NT2/D1 (cell line): ENCODE measurements around the gene NXPH3.

Source experiments
- DNase-seq: peaks from one replicate; pipeline ENCODE4 v3.0.0-alpha.2; 2011; ENCODE audit warnings: low read depth, low spot score
- H3K27me3 ChIP-seq: 2 replicates; pipeline ENCODE4 v1.6.0; 2011; ENCODE audit warnings: mild to moderate bottlenecking; ENCODE audit not compliant: insufficient read length, insufficient read depth
- H3K36me3 ChIP-seq: 2 replicates; pipeline ENCODE4 v1.6.1; 2011; ENCODE audit warnings: mild to moderate bottlenecking, low read length, mixed read lengths; ENCODE audit not compliant: insufficient read depth, insufficient read length
- H3K4me1 ChIP-seq: 2 replicates; pipeline ENCODE4 v1.5.1; 2011; ENCODE audit not compliant: insufficient read depth, insufficient read length
- H3K4me3 ChIP-seq: 2 replicates; pipeline ENCODE4 v1.5.1; 2011; ENCODE audit warnings: low read depth; ENCODE audit not compliant: insufficient read length
- H3K9ac ChIP-seq: 2 replicates; pipeline ENCODE4 v1.6.0; 2011; ENCODE audit warnings: low read depth; ENCODE audit not compliant: insufficient read length
- H3K9me3 ChIP-seq: 2 replicates; pipeline ENCODE4 v1.5.1; 2011; ENCODE audit warnings: mild to moderate bottlenecking, low read length; ENCODE audit not compliant: insufficient read depth
- SUZ12 ChIP-seq: IDR thresholded peaks from 2 replicates; pipeline ENCODE4 v1.6.1; 2011; ENCODE audit not compliant: insufficient read length, insufficient read depth; ENCODE audit errors: extremely low read depth
- YY1 ChIP-seq: IDR thresholded peaks from 2 replicates; pipeline ENCODE4 v1.6.1; 2011; ENCODE audit not compliant: insufficient read length, insufficient read depth
- ZNF274 ChIP-seq: IDR thresholded peaks from 2 replicates; pipeline ENCODE4 v1.6.1; 2011; ENCODE audit warnings: mild to moderate bottlenecking, low read depth, low read length

NXPH3 gene

DNA sequence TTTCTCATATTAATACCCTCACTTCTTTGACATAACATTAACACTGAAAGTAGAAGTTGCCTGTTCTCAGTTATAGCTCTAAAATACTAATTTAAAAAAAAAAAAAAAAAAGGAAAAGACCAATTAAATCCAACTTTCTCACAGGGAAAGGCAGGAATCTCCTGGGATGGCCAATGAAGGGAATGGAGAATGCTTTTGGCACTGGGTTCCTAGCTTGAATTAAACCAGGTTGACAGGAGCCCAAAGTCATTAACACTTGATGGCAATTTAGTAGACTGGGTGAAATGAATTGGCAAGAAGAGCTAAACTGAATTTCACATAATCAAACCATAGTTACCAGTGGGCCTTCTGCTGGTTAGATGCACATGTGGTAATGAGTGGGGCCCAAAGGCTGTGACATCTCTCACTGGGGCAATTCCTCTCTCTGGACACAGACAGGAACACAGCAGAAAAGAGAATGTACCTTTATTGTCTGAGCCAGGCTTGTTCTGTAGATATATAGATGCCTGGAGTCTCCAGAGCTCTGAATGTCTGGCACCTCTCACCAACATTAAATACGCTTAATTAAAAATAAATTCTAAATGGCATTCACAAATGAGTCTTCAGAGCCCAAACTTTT is 37.6 kb downstream of the NXPH3 start:
- TF ChIP-seq SUZ12 = no peak
- TF ChIP-seq YY1 = no peak
- no peak for TF ChIP-seq ZNF274
- no peak overlapping the region for H3K4me3 ChIP-seq
- H3K9me3 ChIP-seq = no peaks in the 10 kb centered on the region
- H3K4me1 ChIP-seq = no peaks in the 10 kb centered on the region
- peaks cover 50% of the 10 kb centered on the region for H3K36me3 ChIP-seq
- H3K27me3 ChIP-seq = no peaks in the 10 kb centered on the region
- DNase-seq = no peak
- H3K9ac ChIP-seq = no peak overlapping the region

DNA sequence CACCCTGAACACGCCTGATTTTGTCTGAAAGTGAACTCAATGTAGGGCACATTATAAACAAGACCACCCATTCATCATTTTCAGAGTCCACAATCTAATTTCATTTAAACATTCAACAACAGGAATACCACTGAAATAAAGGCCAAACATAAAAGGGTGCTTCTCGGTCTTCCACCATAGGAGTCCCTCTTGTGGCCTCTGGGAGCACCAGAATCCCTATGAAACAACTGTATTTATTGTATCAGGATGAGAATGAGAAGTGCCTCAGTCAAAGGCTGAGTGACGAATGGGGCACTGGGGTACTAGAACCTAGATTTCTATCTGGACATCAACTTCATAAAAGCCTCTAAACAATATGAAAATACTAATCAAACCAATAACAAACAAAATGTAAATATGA is 40.4 kb downstream of the NXPH3 start:
- Histone ChIP-seq H3K4me1 (no peaks in the 10 kb centered on the region), H3K4me3 (no peak overlapping the region), H3K9ac (no peak overlapping the region), H3K27me3 (no peaks in the 10 kb centered on the region), H3K36me3 (peaks cover 50% of the 10 kb centered on the region), H3K9me3 (no peaks in the 10 kb centered on the region)
- TF ChIP-seq YY1 (no peak), SUZ12 (no peak), ZNF274 (no peak)
- DNase-seq = no peak

DNA sequence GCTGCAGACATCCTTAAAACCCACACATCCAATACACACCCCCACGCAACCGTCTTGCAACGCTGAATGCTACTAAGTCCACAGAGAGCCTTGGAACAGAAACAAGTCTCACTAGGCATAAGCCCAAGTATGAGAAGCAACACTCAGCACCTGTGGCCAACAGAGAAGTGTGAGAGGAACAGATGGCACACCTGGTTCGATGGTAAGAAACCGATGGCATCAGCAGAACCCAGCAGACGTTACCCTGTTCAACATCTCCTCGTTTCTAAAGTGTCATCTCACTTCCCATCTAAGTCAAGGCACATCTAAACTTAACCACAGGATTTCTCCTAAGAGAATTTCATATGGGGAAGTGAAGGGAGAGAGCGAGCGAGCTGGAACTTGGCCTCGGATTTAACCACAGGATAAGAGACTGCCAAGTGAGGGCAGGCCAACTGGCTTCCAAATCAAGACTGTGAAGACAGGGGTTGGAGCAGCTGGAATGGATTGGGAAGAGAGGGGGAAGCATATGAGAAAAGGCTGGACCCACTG is 41.0 kb downstream of the NXPH3 start:
- Histone ChIP-seq H3K36me3 (peaks cover 54% of the 10 kb centered on the region), H3K4me3 (no peak overlapping the region), H3K4me1 (no peaks in the 10 kb centered on the region), H3K9me3 (no peaks in the 10 kb centered on the region), H3K9ac (no peak overlapping the region), H3K27me3 (no peaks in the 10 kb centered on the region)
- TF ChIP-seq ZNF274 (no peak), SUZ12 (no peak)
- DNase-seq = no peak

DNA sequence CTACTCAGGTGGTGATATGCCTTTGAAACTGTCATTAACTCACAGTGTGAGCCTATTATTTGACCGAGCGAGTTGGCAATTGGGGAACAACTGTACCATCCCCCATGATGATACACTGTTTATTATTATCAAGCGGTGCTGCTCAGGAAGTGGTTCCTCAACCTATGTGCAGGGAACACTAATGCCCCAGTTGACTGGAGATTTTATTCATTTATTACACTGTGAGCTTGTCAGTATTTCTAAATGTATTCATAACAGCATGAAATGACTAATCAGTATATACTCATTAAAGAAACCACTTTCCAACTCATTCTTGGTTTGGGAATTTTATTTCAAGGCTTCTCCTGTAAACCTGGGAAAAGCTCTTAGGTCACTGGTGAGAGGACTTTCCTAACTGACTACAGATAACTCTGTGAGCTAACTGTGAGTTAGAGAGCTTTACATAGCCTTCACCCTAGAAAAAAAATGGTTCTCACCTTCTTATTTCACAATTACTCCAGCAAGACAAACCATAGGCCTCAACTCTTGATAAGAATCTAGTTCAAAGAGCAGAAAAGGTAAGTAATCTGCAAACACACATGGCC is 42.4 kb downstream of the NXPH3 start:
- H3K27me3 ChIP-seq = no peaks in the 10 kb centered on the region
- no peak for DNase-seq
- no peaks in the 10 kb centered on the region for H3K9me3 ChIP-seq
- no peaks in the 10 kb centered on the region for H3K4me1 ChIP-seq
- peaks cover 63% of the 10 kb centered on the region for H3K36me3 ChIP-seq
- H3K4me3 ChIP-seq = no peak overlapping the region
- TF ChIP-seq YY1 = no peak
- TF ChIP-seq SUZ12 = no peak
- no peak for TF ChIP-seq ZNF274
- no peak overlapping the region for H3K9ac ChIP-seq

DNA sequence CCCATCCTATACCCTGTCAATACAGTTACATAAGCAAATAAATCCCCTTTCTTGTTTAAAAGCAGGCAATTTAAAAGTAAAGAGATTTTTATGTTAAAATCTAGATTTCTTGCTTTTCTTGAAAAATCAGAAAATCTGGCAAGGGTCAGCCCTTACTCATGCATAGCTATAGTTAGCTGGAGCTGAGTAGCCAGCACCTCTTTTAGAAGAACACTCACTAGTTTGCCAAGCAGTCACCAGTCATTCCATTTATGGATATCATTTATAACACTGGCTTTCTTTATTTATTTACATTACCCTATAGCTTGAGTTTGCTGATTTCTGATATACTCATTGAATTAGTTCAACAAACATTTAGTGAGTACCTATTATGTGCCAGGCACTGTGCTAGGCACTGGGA is 45.7 kb downstream of the NXPH3 start:
- no peak for TF ChIP-seq ZNF274
- no peak overlapping the region for H3K9ac ChIP-seq
- H3K4me3 ChIP-seq = no peak overlapping the region
- no peaks in the 10 kb centered on the region for H3K27me3 ChIP-seq
- peaks cover 48% of the 10 kb centered on the region for H3K36me3 ChIP-seq
- DNase-seq = no peak
- no peaks in the 10 kb centered on the region for H3K9me3 ChIP-seq
- H3K4me1 ChIP-seq = no peaks in the 10 kb centered on the region

DNA sequence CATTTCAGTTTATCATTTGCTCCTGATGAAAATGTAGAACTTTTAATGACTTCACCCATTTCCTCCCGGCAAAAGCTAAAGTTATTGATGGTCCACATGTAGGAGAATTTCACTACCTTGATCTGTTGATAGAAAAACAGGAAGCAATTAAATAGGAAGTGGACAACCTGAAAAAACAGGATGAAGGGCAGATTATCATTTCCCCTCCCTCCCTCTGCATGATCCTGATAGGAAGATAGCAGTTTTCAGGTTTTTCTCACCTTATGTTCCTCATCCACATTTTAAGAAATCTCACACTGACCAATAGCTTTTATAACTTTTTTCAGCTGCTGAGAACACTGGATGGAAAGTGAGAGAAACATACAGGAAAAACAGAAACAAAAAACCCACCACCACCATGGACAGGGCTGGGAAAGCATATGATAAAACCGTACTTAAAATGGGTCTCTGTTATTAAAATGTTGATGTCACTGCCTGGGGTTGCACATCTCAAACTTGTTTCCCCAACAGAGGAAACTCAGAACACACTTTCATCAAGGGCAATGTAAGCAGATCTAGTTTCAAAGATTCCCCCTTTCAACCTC is 46.4 kb downstream of the NXPH3 start:
- H3K36me3 ChIP-seq = peaks cover 42% of the 10 kb centered on the region
- TF ChIP-seq YY1 = no peak
- TF ChIP-seq SUZ12 = no peak
- no peak for TF ChIP-seq ZNF274
- H3K9me3 ChIP-seq = no peaks in the 10 kb centered on the region
- no peak for DNase-seq
- no peak overlapping the region for H3K4me3 ChIP-seq
- no peaks in the 10 kb centered on the region for H3K27me3 ChIP-seq
- no peak overlapping the region for H3K9ac ChIP-seq
- H3K4me1 ChIP-seq = no peaks in the 10 kb centered on the region

DNA sequence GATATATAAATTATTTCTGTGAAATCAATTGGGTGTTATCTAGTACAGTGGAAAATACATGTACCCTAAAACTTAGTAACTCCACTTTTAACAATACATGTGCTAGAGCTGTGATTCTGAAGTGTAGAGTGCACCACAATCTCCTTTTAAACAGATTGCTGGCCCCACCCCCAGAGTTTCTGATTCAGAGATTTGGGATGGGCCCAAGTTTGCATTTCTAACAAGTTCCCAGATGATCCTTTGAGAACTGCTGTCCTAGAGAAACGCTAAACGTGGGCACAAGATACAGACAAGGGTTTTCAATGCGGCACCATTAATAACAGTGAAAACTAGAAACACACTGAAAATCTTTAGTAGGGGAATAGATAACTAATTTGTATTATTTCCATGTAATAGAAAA is 49.2 kb downstream of the NXPH3 start:
- peaks cover 23% of the 10 kb centered on the region for H3K36me3 ChIP-seq
- TF ChIP-seq SUZ12 (no peak), ZNF274 (no peak), YY1 (no peak)
- H3K4me3 ChIP-seq = no peak overlapping the region
- no peaks in the 10 kb centered on the region for H3K4me1 ChIP-seq
- H3K9ac ChIP-seq = no peak overlapping the region
- H3K9me3 ChIP-seq = no peaks in the 10 kb centered on the region
- H3K27me3 ChIP-seq = no peaks in the 10 kb centered on the region
- no peak for DNase-seq
